HG03521 (cell line): ENCODE results near the gene LCN6.
"Not testable (repeated sequence)": the region's sequence is repeated elsewhere in the genome, so short reads cannot be mapped to it uniquely, and the experiment has no call there.

Source experiments
- ATAC-seq: cut with Tn5 transposase; IDR thresholded peaks from one replicate; pipeline ENCODE4 v1.9.1; 2021; ENCODE audit warnings: mild to moderate bottlenecking, moderate library complexity; ENCODE audit not compliant: unreplicated experiment

The LCN6 gene

DNA sequence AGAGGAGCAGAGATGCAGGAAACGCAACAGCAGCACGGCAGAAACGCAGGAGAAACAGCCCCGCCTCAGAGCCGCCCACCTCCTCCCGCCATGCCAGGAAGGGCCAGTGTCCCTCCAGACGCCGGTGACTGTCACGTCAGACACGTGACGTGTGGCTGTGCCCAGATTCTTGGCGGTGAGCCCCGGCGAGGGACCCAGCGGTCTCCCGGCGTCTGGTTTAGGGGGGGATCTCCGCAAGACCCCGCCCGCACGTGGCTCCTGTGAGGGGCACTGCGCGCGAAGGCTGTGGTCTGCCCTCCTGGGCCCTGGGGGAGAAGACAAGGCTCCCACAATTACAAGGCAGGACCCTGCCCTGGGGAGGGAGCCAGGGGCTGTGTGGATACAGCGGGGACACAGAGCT is 12.1 kb upstream of the LCN6 start:
- no peak for ATAC-seq

DNA sequence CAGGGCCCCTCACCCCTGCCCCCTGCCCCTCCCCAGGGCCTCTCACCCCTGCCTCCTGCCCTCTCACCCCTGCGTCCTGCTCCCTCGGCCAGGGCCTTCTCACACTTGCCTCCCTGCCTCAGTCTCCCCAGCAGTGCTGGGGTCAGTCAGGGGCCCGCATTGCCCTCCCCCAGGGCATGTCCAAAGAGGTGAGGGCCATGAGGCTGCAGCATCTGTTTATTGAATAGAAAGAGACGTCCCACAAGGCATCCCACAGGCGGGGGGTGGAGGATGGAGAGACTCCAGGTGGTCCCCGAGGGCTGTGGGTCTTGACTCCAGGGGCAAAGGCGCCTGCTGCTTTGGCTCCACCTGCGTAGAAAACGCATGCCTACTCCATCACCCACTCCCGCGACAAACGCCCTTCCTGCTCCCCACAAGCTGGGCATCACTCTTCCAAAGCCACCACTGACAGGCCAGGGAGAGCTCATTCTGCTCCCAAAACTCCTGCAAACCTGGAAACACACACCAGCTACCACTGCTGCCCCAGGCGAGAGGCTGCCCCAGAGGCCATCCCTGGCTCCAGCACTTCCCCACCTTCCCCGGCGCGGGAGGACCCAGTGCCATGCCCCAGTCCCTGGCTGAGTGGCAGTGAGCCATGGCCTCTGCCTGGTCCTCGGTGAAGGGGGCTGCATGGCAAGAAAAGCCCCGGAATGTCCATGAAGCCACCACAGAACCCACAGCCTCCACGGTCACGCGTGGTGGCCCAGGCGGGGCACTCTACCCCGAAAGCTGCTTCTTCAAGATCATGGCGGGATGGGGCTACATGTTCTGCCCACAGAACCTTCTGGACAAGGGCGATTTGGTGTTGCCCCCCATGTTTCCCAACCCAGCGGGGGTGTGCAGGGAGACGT is 11.4 kb upstream of the LCN6 start:
- ATAC-seq = no peak

DNA sequence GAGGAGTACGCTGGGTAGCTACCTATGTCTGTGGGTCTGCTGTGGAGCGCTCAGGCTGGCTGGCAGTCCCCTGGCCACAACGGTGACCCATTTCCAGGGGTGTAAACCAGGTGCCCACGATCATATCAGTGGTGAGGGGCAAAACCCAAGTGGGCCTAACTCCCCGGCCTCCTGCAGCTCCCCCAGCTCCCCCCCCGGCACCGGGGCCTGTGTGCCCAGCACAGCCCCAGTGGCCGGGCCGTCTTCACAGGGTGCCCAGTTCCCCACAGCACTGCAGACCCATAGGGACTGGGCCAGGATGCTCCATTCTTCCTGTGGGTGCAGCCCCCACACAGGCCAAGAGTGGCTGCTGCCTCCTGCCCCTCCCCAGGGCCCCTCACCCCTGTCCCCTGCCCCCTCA is 10.7 kb upstream of the LCN6 start:
- ATAC-seq = no peak

DNA sequence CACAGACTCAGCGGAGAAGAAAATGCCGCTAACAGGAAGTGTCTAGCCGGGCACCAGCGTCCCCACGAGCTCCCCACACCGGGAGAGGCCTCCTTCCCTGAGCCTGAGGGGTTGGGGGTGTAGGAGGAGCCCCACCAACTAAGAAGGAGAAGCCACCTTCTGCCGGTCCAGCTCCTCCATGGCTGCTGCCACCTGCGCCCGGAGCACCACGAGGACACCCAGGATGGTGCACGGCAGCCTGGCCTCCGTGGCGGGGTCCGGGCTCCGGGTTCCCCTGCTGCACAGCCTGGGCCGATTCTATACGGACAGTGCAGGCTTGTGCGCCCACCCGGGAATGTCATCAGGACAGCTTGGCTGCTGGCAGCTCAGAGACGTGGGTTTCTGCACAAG is 9.4 kb upstream of the LCN6 start:
- no peak for ATAC-seq

DNA sequence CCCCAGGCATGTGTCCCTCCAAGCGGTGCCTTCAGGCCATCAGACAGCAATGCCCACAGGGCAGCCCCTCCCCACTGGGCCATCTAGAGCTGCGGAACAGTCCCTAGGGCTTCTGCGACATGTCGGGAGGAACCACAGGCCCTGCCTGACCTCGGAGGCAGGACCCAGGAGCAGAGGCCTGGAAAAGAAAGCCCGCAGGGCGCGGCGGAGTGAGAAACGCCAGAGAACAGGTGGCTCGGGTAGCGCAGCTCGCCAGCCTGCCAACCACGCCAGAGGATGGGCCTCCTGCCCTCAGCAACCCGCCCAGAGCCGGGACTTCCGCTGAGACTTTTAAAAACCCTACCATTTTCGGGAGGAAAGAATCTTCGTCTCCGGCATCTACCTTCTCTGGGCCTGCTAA is 9.0 kb upstream of the LCN6 start:
- no peak for ATAC-seq

DNA sequence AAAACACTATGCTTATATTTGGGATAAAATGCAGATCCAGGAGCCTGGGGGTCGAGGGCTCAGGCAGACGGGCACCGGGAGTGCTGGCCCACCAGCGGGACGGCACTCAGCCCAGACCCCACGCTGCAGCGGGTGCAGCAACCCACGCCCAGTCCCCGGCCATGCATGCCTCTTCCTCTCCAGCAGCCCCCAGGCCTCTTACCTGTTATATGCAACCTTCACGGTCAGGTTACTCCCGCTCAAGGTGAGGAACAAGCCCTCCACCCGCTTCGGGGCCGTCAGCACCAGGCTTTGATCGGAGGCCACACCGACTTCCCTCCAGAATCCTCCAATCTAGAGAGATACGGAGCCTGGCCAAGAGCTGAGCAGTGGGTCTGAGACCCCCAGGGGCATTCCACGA is 8.5 kb upstream of the LCN6 start:
- ATAC-seq = no peak

DNA sequence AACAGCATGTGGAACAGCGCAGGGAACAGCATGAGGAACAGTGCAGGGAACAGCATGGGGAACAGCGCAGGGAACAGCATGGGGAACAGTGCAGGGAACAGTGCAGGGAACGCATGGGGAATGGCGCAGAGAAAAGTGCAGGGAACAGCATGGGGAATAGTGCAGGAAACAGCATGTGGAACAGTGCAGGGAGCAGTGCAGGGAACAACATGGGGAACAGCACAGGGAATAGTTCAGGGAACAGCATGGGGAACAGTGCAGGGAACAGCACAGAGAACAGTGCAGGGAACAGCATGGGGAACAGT is 7.8 kb upstream of the LCN6 start:
- ATAC-seq = no peak

DNA sequence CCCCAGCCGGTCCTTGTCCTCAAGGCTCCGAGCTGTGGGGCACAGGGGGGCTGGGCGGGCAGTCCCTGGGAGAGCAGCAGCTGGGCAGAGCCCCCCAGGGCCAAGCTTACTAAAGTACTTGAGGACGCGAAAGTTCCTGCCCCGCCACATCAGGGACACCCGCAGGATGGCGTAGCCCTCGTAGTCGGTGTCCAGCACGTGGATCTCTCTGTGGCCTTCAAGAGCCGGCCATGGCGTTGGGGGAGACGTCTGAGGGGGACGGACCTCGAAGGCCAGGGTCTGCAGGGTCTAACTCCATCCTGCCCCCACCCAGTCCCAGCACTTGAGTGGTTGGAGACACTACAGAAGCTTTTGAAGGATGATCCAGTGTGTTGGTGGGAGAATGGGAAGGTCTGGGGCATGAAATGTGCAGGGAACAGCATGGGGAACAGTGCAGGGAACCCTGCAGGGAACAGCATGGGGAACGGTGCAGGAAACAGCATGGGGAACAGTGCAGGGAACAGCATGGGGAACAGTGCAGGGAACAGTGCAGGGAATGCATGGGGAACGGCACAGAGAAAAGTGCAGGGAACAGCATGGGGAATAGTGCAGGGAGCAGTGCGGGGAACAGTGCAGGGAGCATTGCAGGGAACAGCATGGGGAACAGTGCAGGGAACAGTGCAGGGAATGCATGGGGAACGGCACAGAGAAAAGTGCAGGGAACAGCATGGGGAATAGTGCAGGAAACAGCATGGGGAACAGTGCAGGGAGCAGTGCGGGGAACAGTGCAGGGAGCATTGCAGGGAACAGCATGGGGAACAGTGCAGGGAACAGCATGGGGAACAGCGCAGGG is 7.2 kb upstream of the LCN6 start:
- not testable (repeated sequence) for ATAC-seq

DNA sequence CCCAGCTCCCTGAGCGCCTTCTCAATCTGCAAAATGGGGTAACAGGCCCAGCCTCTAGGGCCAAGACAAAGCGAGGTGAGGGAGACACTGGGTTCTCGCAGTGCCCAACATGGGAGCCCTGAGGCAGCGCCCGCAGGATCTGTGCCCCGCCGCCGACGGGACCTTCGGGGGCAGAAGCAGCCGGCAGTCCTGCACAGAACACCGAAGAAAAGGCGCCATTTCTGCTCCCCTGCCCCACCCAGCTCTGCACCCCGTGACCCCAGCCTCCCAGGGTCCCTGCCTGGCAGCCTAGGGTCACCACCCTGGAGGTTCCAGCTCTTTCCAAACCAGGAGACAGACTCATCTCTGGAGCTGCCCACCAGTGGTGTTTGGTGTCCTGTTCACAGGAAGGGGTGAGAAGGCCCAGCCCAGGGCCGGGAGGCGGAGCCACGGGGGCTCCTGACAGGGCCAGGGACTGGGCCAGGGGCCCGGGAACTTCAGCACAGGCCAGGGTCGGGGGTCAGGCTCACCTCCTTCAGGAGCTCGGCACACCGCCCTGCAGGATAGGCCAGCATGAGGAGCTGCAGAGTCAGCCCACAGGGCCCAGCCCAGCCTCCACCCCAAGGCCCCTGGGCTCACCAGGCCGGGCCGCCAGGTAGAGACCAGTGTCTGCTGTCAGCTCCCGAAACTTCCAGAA is 6.4 kb upstream of the LCN6 start:
- no peak for ATAC-seq

DNA sequence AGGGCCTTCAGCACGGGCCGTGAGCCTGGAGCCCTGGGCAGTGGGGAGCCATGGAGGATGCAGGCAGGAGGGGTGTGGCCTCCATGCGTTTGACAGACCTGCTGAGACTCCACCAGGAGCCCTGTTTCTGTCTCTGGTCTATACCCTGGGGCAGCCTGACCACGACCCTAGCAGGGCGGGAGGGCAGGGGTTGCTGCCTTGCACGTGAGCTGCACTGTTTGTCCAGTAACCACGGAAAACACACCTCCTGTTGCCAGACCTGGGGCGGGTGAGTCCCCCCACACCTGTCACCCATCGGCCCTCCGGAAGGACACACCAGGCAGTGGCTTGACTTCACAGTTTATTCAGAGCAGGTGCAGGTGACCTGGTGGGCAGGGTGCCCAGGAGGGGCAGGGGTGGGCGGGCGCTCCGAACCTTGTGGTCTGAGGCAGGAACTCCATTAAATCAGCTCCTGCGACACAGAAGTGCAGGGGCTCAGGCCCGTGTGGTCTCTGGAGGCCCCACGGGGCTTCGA is 5.8 kb upstream of the LCN6 start:
- no peak for ATAC-seq

DNA sequence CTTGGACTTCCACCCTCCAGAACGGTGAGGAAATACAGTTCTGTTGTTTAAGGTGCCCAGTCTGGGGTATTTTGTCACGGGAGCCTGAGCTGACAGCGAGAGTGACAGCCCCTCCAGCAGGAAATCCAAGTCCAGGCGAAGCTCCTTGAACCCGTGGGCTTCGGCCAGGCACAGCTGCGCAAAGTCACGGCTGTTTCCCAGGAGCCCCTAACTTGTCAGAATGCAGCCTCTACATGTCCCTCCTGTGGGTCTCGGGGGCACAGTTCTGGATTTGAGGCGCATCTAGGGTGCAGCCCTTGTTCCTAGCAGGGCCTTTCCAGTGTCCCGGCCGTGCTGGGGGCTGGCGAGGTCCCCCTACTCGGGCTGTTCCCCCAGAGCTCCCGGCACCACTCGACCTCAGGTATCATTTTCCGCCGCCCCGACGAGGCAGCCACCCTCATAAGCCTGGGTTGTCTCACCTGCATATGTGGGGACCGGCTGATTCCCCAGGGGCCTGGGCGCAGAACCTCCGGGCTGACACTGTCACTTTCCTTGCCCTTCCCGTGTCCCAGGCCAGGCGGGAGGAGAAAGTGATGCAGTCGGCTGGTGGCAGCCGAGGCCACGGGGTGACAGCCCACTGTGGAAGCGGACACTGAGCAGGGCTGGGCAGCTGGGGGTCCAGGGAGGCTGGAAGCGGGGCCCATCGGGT is 5.2 kb upstream of the LCN6 start:
- no peak for ATAC-seq

DNA sequence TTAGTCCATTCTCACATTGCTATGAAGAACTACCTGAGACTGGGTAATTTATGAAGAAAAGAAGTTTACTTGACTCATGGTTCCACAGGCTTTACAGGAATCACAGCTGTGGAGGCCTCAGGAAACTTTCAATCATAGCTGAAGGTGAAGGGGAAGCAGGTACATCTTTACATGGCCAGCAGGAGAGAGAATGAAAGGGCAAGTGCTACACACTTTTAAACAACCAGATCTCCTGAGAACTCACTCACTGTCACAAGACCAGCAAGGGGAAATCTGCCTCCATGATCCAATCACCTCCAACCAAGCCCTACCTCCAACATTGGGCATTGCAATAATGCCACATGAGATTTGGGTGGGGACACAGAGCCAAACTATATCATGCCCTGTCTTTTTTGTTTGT is 3.5 kb upstream of the LCN6 start:
- no peak for ATAC-seq

DNA sequence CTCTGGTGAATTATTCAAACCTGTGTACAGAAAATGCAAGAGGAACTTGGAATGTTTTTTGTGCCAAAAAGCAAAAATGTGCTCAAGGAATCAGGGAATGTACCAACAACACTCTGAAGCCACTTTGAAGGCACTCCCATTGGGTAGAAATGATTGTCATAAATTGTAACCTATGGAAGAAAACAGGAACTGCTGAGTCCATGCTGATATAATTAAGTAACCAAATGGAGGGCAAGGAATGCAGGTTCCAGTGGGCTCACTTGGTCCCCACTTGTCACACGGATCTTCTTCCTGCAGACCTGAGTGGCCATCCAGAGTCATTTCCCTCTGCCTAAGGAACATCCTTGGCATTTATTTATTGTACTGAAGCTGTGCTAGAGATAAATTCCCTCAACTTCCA is 2.9 kb upstream of the LCN6 start:
- no peak for ATAC-seq

DNA sequence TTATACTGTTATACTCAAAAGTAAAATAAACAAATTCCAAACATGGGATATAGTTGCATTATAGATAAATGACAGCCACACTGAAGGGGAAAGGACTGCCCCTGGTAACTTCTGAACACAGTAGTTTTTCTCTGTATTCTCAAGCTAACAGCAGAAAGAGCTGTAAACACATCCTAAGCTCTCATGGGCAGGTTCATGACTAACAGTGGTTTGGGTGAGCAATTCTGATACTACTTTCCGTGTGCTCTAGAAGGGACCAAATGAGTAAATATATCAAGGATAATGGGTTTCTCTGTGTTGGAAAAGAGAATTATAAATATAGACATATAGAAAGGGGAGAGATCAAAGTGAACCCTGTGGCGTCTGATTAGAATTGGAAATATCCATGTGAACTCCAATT is 2.2 kb upstream of the LCN6 start:
- ATAC-seq = no peak

DNA sequence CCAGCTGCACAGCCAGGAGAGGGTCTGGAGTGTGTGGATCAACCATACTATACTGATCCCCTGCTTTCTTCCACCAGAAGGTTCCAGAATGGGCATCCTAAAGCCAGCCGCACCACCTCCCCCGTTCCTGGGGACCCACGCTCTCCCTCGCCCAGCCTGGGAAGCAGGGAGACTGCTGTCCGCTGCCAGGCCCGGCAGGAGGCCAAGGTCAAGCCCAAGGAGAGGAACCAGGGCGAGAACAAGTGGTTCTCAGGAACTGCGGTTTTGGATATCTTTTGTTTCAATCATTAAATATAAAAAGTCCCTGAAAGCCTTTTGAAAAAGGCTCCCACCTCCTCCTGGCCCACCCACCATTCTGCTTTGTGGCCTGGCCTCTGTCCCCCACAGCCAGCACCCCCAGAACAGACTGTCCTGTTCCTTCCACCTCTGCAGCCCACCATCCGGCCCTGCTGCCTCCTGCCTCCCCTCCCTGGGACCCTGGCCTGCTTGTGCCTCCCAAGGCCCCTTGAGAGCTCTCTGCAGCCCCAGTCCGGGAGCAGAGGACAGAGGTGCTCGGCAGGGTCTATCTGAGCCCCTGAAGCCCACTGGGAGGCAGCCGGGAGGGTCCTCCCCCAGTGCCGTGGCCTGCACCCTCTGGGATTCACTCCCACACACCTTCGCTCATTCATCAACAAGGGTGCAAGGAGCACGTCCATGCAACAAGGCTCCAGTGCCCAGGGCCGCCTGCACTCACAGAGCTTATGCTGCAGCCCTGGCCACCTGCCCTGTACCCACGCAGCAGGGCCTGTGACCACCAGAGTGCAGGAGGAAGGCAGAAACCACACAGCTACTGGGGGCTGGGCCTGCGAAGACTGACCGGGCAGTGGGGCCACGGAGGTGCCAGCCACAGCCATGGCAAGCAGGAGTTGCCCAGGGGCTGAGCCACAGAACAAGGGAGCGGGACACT is 614 bp upstream of the LCN6 start:
- ATAC-seq = no peak

DNA sequence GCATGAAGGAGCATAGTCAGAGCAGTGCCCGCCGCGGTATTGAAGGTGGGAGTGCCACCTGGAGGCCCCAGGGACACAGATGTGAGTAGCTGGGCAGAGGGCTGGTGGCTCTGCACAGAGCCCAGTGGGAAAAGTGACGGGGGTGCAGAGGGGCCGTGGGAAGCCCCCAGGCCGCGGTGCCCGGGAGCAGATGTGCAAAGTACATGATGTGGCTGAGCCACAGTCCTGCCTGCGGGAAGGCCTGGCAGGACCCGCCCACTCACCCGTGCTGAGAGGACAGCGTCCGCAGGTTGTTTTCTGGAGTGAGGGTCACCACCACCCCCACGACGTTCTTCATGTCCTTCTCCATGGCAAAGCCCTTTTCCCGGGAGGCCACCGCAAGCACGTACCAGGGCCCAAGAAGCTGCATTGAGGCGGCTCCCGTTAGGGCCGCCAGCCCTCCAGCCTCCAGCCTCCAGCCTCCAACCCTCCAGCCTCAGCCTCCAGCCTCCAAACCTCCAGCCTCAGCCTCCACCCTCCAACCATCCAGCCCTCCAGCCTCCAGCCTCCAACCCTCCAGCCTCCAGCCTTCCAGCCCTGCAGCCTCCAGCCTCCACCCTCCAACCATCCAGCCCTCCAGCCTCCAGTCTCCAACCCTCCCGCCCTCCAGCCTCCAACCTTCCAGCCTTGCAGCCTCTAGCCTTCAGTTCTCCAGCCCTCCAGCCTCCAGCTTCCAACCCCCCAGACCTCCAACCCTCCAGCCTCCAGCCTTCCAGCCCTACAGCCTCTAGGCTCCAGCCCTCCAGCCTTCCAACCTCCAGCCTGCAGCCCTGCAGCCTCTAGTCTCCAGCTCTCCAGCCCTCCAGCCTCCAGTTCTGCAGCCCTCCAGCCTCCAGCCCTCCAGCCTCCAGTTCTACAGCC is 914 bp downstream of the LCN6 start:
- ATAC-seq = no peak

DNA sequence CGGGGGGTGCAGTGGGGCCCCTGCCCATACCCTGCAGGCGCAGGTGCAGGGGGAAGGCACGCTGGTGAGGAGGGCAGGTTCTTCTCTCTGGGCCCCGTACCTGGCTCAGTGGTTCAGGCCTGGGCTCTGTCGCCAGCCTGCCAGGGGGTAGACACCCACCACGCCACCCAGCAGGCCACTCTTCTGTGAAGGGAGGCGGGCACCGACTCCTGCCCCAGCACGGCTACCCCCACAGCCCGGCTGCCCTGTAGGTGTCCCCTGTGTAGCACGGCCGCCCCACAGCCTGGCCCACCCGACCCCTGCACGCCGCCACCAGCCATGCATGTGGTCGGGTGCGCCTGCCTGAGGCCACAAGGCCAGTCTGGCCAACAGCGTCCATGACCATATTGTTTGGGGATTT is 1.7 kb downstream of the LCN6 start:
- no peak for ATAC-seq

DNA sequence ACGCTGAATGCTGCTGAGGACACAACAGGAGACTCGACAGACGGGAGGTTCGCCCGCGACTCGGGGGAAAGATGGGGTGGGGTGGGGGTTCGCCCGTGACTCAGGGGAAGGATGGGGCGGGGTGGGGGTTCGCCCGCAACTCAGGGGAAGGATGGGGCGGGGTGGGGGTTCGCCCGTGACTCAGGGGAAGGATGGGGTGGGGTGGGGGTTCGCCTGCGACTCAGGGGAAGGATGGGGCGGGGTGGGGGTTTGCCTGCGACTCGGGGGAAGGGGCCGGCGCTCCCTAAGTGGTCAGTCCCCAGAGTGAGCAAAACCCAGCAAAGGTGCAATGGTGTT is 2.2 kb downstream of the LCN6 start:
- no peak for ATAC-seq
